HG02763 (cell line): ENCODE data around the gene ARL6IP1.
A peak's percentile ranks its signal among the peaks of the same experiment; 100 is the strongest.
"Not testable (repeated sequence)": the region's sequence is repeated elsewhere in the genome, so short reads cannot be mapped to it uniquely, and the experiment has no call there.

Source experiments
- ATAC-seq: cut with Tn5 transposase; IDR thresholded peaks from one replicate; pipeline ENCODE4 v1.9.1; 2021; ENCODE audit warnings: mild to moderate bottlenecking, moderate library complexity; ENCODE audit not compliant: unreplicated experiment

Gene ARL6IP1

DNA sequence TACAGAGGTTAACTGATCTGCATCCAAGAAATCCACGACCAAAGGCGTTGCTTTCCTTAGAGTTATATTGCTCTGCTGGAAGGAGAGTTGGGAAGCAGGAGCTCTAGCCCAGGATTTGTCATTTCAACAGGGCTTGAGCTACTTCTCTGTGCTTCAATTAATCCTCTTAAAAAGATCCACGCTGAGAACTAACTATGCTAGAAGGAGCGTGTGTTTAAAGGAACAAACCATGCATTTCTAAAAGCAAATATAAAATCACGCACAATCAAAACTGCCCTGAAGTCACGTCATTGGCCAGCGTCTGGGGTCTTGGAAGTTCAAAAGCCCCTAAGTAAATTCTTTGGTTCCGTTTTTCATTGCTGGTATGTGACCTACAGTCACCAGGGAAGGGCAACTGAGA, 1.1 kb downstream of the ARL6IP1 start:
- ATAC-seq, result no peak

DNA sequence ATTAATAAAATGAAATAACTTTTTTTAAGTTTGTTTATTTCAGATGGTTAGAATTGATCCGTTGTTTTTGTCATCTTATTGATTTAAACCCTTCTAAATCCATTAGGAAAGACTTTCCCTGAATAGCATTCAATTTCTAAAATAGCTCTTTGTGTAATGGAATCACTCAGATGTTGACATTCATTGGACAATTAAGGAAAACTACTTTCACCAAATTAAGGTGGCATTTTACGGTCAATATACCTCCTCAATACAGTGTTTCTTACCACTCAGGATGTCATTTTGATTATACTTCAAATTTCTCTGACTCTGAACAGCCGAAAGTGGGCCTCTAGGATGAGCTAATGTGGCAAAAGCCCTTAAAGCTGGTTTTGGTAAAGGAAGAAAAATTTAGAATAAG, 1.8 kb downstream of the ARL6IP1 start:
- ATAC-seq, result no peak

DNA sequence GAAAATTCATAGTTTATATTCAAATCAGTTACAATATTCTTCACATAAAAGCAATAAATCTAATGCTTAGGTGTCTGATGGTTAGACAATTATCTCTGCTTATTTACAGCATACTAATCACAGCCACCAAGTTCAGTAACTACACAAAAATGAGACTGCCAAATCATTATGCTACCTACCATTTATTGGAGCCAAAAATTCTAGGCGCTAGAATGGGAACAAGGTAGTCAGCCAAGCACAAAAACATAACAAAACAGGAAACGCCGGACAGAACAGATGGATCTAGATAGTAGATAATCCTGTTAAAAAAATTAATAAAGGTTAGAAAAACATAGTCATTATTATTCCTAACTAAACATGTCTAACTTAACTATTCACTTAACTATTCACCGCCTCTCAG, 3.6 kb downstream of the ARL6IP1 start:
- ATAC-seq, result no peak

- ATAC-seq, result no peak
Measured at GRCh38 chr16:18796377-18796776, 5.0 kb downstream of the ARL6IP1 start.

DNA sequence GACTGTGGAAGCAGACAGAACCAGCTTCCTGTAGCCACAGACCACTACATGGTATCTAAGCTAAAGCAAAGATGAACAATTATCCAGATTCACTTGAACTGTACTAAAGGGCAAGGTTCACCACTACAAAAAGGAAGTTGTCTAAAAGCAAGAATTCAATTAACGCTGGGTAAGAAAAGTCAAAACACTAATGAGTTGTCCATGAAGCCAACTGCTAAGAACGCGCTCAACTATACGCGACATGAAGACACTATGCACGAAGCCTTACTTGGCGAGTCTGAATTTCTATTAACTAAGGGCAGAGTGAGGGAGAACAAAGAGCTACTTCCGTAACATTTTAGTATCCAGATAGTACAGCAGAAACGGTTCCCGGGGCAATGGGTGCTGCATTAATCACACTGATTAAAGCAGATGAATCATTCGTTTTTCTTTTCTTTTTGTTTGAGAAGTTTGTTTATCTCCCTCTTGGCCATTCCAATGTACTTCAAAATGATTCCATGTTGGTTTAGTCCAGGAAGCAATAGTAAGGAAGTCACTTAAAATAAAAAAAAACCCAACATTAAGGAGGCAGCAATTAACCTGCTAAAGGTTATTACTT, 8.4 kb downstream of the ARL6IP1 start:
- ATAC-seq, result no peak

DNA sequence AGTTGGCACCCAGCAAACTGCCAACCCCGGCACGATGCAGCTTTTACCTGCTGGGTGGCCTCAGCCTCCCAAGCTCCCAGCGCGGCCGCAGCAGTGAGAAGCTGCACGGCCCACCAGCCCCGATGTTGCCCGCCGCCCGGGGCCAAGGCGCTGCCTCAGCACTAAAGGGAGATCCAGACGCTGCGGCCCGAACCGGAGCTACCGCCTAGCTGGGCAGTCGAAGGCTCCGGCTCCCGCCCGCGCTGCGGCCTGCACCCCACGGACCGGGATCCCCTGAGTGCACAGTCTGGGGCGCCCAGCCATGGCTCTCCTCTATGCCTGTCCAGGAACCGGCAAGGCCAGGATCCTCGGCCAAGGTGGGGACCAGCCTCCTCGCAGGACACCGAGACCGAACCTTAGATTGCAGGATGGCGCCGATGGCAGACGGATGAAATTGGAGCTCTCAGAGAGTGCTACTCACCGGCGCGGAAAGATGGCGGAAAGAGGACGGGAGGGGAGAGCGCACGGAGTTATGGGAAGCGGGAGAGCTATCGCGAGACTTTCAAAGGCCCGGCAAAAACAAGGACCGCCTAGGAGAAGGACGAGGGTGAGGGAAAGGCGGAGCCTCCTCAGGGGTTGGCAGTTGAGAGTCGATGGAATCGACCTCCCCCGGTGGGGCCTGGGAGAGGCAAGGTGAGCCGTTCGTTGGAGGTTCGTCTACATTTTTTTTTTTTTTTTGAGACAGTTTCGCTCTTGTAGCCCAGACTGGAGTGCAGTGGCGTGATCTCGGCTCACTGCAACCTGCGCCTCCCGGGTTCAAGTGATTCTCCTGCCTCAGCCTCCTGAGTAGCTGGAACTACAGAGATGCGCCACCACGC, 11.3 kb downstream of the ARL6IP1 start, which contains the start of gene RPS15A:
Gene RPS15A (minus strand): TSS at position 485 of the 857 bp plus-strand sequence. CDS start 1,221 bp downstream, outside the sequence.
- ATAC-seq, result peak; percentile 93

DNA sequence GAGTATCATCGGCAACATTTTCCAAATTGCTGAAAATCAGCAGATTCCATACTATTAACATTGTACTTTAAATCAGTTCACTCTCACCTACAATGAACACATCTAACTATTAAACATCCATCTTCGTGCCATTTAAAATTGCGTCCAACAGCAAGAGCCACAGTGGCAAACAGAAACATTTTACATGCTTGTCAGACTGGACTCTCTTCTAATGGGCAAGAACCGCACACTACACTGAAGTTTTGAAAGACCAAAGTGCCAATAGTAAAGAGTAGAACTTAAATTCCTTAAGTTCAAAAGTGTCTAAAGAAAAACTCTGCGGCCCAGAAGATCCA, 11.9 kb downstream of the ARL6IP1 start:
- ATAC-seq, result no peak

- no peak for ATAC-seq
Measured at GRCh38 chr16:18788828-18789514, 12.4 kb downstream of the ARL6IP1 start.

GRCh38 chr16:18784917-18785623, 16.3 kb downstream of the ARL6IP1 start:
- no peak for ATAC-seq

DNA sequence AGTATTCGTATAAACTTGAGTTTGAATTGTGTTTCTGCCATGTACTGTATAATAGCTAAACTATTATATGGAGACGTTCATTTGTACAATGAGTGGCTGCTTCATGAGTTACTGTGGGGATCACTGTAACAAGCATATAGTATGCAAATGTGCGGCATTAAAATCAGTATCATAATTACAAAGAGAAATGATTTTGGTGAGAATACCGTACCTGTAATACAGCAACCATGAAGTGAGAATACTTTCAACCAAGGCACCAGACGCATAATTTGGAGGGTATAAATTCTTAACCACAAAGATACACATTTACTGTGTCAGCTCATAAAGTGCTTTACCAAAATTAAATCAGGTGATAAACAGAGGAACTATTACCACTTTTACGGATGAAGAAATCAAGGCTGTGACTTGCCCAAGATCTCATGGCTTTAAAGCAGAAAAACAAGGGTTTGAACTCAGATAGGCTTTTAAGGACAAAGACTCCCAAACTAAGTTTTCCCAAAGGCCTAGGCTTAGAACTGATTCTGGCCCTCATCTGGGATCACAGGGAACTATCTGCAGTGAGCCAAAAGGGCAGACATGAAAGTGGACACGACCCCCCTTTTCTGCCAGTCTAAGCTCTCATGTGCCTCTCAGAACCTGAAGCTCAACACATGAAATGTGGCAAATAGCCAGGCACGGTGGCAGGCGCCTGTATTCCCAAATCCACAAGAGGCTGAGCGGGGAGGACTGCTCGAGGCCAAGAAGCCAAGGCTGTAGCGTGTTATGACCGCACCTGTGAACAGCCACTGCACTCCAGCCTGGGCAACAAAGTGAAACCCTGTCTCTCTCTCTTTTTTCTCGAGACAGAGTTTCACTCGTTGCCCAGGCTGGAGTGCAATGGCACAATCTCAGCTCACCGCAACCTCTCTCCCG, 17.7 kb downstream of the ARL6IP1 start:
- no peak for ATAC-seq

GRCh38 chr16:18782697-18783429, 18.5 kb downstream of the ARL6IP1 start:
- ATAC-seq, result no peak

DNA sequence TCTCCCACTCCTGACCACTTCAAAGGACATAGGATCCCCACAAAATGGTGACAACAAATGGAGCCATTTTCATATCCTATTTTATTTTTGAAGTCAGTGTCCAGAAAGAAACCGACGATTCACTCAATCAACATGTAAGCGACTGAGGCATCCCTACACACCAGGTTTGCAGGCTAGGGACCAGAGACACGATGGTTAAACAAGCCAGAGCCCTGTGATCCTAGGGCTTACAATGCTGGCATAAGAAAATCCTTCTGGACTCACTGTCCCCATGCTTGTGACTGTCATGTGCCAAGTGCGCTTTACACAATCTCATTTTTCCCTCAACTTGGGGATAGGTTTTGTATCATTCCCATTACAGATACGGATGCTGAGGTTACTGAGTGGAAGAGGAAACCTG, 20.1 kb downstream of the ARL6IP1 start:
- not testable (repeated sequence) for ATAC-seq

- ATAC-seq, result not testable (repeated sequence)
Measured at GRCh38 chr16:18780460-18781026, 20.8 kb downstream of the ARL6IP1 start.

DNA sequence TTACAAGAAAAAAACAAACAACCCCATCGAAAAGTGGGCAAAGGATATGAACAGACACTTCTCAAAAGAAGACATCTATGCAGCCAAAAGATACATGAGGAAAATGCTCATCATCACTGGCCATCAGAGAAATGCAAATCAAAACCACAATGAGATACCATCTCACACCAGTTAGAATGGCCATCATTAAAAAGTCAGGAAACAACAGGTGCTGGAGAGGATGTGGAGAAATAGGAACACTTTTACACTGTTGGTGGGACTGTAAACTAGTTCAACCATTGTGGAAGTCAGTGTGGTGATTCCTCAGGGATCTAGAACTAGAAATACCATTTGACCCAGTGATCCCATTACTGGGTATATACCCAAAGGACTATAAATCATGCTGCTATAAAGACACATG, 23.7 kb downstream of the ARL6IP1 start:
- ATAC-seq, result not testable (repeated sequence)

GRCh38 chr16:18776334-18776733, 25.0 kb downstream of the ARL6IP1 start:
- not testable (repeated sequence) for ATAC-seq

DNA sequence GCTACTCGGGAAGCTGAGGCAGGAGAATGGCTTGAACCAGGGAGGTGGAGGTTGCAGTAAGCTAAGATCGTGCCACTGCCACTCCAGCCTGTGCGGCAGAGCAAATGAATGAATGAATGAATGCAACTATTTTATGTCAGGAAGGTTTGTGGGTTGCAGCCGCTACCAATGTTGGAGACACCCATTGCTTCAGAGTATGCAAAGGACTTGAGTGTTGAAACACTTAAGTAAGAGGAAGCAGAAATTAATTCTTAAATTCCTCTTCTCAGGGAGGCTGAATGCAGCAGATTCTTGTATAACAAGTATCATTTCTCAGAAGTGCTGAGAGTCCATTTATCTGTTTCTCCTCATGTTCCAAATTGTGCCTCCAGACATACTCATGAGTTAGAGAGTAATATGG, 26.7 kb downstream of the ARL6IP1 start:
- not testable (repeated sequence) for ATAC-seq

GRCh38 chr16:18772171-18772570, 29.2 kb downstream of the ARL6IP1 start:
- ATAC-seq, result not testable (repeated sequence)

GRCh38 chr16:18770336-18770962, 30.9 kb downstream of the ARL6IP1 start:
- ATAC-seq, result not testable (repeated sequence)

GRCh38 chr16:18767217-18767616, 34.1 kb downstream of the ARL6IP1 start:
- peak; percentile 62 for ATAC-seq
